AG08396 (cell line): ENCODE data around the gene NUBP2.

ENCODE experiments used
- DNase-seq: peaks from one replicate; pipeline ENCODE4 v3.0.0; 2012; ENCODE audit warnings: low spot score, mixed read lengths

The NUBP2 gene

GRCh38 chr16:1758923-1759322 is 23.8 kb upstream of the NUBP2 start:
- DNase-seq, result no peak

DNA sequence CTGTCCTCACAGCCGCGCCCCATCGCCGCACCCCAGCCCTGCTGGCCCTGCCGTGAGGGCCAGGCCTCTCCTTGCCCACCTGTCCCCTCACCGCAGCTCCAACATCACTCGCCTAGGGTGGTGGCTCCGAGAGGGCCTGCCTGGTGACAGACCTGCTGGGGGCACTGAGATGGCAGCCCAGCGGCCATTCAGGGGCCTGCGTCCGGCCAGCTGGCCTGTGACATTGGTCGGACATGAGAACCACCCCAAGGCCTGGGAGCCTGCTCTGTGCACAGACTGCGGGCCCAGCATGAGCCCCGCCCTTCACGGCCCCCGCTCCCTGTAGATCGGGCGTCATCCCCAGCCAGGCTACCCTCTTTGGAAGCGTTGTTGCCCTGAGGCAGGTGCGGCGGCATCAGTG is 23.2 kb upstream of the NUBP2 start:
- no peak for DNase-seq

DNA sequence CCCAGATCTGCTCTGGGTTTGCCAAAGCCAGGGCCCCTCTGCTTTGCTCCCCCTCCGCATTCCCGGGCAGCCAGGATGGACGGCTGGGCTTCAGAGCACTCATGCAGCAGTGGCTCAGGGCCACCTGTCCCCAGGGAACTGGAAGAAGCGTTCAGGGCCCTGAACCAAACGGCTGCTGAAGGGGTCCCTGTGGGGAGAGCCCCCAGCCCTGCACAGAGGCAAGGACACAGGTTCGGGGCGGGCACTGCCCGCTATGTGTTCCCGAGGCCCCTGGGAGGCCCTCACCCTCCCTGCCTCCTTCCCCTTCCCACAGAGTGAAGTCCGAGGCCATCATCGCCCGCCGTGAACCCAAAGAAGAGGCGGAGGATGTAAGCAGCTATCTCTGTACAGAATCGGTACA is 21.8 kb upstream of the NUBP2 start:
- DNase-seq, result no peak

DNA sequence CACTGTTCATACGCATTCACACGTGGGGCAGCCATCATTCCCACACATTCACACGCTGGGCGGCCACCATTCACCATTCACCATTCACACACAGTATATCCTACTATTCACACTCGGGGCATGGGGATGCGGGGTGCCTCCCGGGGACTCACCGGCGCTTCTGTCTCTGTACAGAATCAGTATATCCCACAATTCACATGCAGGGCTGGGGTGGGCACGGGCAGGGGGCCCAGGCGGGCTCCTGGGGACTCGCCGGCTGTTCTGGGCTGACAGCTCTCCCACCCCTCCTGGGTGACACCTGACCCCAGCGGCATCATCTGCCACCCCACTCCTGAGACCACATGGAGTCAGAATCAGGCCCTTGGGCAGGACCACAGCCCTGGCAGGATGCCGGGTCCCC is 21.0 kb upstream of the NUBP2 start:
- DNase-seq, result no peak

- DNase-seq, result no peak
Observed at GRCh38 chr16:1762196-1762878, 20.4 kb upstream of the NUBP2 start.

GRCh38 chr16:1762879-1763520 is 19.8 kb upstream of the NUBP2 start:
- no peak for DNase-seq

- DNase-seq, result no peak
Observed at GRCh38 chr16:1763521-1764511, 18.9 kb upstream of the NUBP2 start.

- DNase-seq, result no peak
Observed at GRCh38 chr16:1764971-1765370, 17.8 kb upstream of the NUBP2 start.

- no peak for DNase-seq
Observed at GRCh38 chr16:1765826-1766225, 16.9 kb upstream of the NUBP2 start.

GRCh38 chr16:1766231-1766630 is 16.5 kb upstream of the NUBP2 start:
- DNase-seq, result no peak

DNA sequence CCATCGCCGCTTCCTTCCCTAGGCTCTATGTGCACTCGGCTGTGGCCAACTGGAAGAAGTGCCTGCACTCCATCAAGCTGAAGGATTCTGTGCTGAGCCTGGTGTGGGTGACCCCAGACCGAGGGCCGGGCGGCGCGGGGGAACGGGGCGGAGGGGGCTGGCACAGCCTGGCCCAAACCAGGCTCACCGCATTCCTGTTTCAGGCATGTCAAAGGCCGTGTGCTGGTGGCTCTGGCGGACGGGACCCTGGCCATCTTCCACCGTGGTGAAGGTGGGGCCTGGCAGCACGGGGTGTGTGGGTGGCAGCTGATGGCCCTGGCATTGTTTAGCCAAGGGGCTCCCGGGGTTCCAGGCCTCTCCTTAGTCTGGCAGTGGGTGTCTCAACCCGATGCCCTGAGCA is 16.1 kb upstream of the NUBP2 start:
- DNase-seq, result no peak

- DNase-seq, result no peak
Observed at GRCh38 chr16:1767116-1767994, 15.4 kb upstream of the NUBP2 start.

- no peak for DNase-seq
Observed at GRCh38 chr16:1768061-1768766, 14.5 kb upstream of the NUBP2 start.

- no peak for DNase-seq
Observed at GRCh38 chr16:1768767-1769401, 13.9 kb upstream of the NUBP2 start.

- DNase-seq, result no peak
Observed at GRCh38 chr16:1769402-1770300, 13.1 kb upstream of the NUBP2 start.

DNA sequence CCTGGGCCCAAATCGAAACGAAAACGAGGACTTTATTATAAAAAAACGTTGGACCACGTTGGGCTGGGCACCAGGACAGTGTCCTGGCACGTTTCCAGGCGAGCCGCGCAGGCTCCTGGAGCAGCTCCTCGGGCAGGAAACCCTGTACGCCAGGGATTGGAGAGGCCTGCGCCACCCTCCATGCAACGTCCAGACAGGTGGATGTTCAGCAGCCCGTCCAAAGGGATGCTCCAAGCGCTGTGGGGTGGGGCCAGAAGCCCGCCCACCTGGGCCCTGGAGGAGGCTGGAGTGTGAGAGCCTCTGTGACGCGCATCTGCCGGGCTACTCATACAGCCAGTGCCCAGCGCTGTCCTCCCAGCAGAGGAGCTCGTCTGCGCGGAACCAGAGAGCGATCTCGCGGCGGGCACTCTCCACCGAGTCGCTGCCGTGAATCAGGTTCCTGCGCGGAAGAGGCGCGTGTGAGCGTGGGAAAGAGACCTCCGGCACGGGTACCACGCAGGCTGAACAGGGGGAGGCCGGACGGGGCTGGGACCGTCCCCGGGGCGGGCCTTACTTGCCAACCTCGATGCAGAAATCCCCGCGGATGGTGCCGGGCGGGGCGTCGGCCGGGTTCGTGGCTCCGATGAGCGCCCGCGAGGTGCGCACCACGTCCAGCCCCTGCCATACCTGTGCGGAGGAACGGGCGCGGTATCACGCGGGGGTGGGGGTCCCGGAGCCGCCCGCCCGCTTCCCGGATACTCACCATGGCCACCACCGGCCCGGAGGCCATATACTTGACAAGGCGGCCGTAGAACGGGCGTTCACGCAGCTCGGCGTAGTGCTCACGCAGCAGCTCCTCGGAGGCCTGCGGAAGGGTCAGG is 12.2 kb upstream of the NUBP2 start:
- DNase-seq, result peak; percentile 81

- DNase-seq, result peak; percentile 90
Observed at GRCh38 chr16:1771188-1771863, 11.4 kb upstream of the NUBP2 start, which contains the start of gene NME3. TSS of gene NME3 (minus strand) at chr16:1771543. CDS start at chr16:1771534, 9 bp downstream.

- DNase-seq, result no peak
Observed at GRCh38 chr16:1771864-1772361, 10.8 kb upstream of the NUBP2 start.
